IMR-90 (cell line): ENCODE results near the gene POFUT1. TPM values are rescaled to one million over a fixed set of nuclear protein-coding genes. Genes with fewer than 3 reads are reported as not detected.

Experiments
- ATAC-seq: fragments of 200-7000 bp; cut with Tn5 transposase; 2 replicates; pipeline ENCODE4 v1.9.1; 2020; ENCODE audit warnings: low read depth, mild to moderate bottlenecking, moderate library complexity
- BruUV-seq: library from RNA; stranded (reverse); fragments of 400-500 nt; replicated peaks from 2 replicates; lab custom pipeline; 2021; lab: Mats Ljungman, UMichigan
- CTCF ChIA-PET: fragments of 300-600 bp; formaldehyde crosslinking; extraction: SDS; loops from one replicate; lab custom pipeline; 2021; ENCODE audit warnings: antibody characterized with exemption; lab: Yijun Ruan, JAX
- POLR2A ChIA-PET: fragments of 300-600 bp; sonication (Branson Sonifier 250); formaldehyde crosslinking; loops from one replicate; lab custom pipeline; 2022; ENCODE audit warnings: antibody characterized with exemption; ENCODE audit not compliant: unreplicated experiment; lab: Charles Lee
- DNase-seq: peaks from one replicate; pipeline ENCODE4 v3.0.0; 2013
- H2AFZ ChIP-seq: replicated peaks from 2 replicates; pipeline ENCODE3; 2013; ENCODE audit warnings: low read length, mild to moderate bottlenecking; ENCODE audit not compliant: poor library complexity
- H2AK5ac ChIP-seq: 2 replicates; pipeline ENCODE4 v1.6.1; 2013; ENCODE audit warnings: low read depth, low read length, inconsistent platforms
- H2AK9ac ChIP-seq: replicated peaks from 2 replicates; pipeline ENCODE3; 2013; ENCODE audit warnings: mild to moderate bottlenecking, low read depth, low read length, moderate library complexity; ENCODE audit not compliant: poor library complexity
- H2BK120ac ChIP-seq: 2 replicates; pipeline ENCODE4 v1.6.1; 2013; ENCODE audit warnings: low read depth, low read length, inconsistent platforms
- H2BK15ac ChIP-seq: 3 replicates; pipeline ENCODE4 v1.6.1; 2013; ENCODE audit warnings: low read depth, low read length, inconsistent platforms
- H2BK20ac ChIP-seq: 2 replicates; pipeline ENCODE4 v1.6.1; 2013; ENCODE audit warnings: low read depth, mild to moderate bottlenecking, inconsistent platforms, low read length, moderate library complexity
- H2BK5ac ChIP-seq: 2 replicates; pipeline ENCODE4 v1.6.1; 2013; ENCODE audit warnings: mild to moderate bottlenecking, low read depth, low read length, inconsistent platforms; ENCODE audit not compliant: poor library complexity, severe bottlenecking
- H3K14ac ChIP-seq: replicated peaks from 2 replicates; pipeline ENCODE4 v1.6.1; 2013; ENCODE audit warnings: low read depth, low read length, inconsistent platforms
- H3K18ac ChIP-seq: 2 replicates; pipeline ENCODE4 v1.6.1; 2013; ENCODE audit warnings: low read depth, low read length, control low read depth
- H3K23ac ChIP-seq: 2 replicates; pipeline ENCODE4 v1.6.1; 2013; ENCODE audit warnings: low read depth, low read length, inconsistent platforms
- H3K27ac ChIP-seq: 2 replicates; pipeline ENCODE4 v1.5.1; 2013; ENCODE audit warnings: mild to moderate bottlenecking, control low read depth, low read length; ENCODE audit not compliant: insufficient read depth
- H3K27me3 ChIP-seq: 2 replicates; pipeline ENCODE4 v1.6.1; 2013; ENCODE audit warnings: low read length; ENCODE audit not compliant: control insufficient read depth, insufficient read depth
- H3K36me3 ChIP-seq: 2 replicates; pipeline ENCODE4 v1.6.1; 2013; ENCODE audit warnings: low read length, mixed read lengths; ENCODE audit not compliant: control insufficient read depth, insufficient read depth
- H3K4ac ChIP-seq: 2 replicates; pipeline ENCODE4 v1.6.1; 2013; ENCODE audit warnings: low read depth, low read length, inconsistent platforms
- H3K4me1 ChIP-seq: 2 replicates; pipeline ENCODE4 v1.6.1; 2013; ENCODE audit warnings: low read length, mixed read lengths; ENCODE audit not compliant: control insufficient read depth, insufficient read depth
- H3K4me2 ChIP-seq: 2 replicates; pipeline ENCODE4 v1.6.1; 2013; ENCODE audit warnings: low read depth, mild to moderate bottlenecking, control low read depth, low read length, moderate library complexity
- H3K4me3 ChIP-seq: 2 replicates; pipeline ENCODE4 v1.5.1; 2013; ENCODE audit warnings: low read depth, mild to moderate bottlenecking, control low read depth, low read length, moderate library complexity; ENCODE audit not compliant: insufficient read depth
- H3K56ac ChIP-seq: 2 replicates; pipeline ENCODE4 v1.6.1; 2013; ENCODE audit warnings: low read length, inconsistent platforms; ENCODE audit not compliant: insufficient read depth; ENCODE audit errors: extremely low read depth
- H3K79me1 ChIP-seq, 2 experiments: 2 replicates each; pipeline ENCODE4 v1.6.1; 2013; ENCODE audit warnings: low read length in 2 of 2, inconsistent platforms in 1 of 2, low read depth in 1 of 2
- H3K9ac ChIP-seq: 2 replicates; pipeline ENCODE4 v1.6.1; 2013; ENCODE audit warnings: low read depth, low read length, control low read depth
- H3K9me1 ChIP-seq: 2 replicates; pipeline ENCODE4 v1.6.1; 2013; ENCODE audit warnings: low read length, inconsistent platforms; ENCODE audit not compliant: insufficient read depth
- H3K9me3 ChIP-seq: 2 replicates; pipeline ENCODE4 v1.6.1; 2013; ENCODE audit warnings: low read length; ENCODE audit not compliant: control insufficient read depth, insufficient read depth
- H4K20me1 ChIP-seq: 2 replicates; pipeline ENCODE4 v1.6.1; 2013; ENCODE audit warnings: low read length, inconsistent platforms; ENCODE audit not compliant: insufficient read depth
- H4K5ac ChIP-seq: 2 replicates; pipeline ENCODE4 v1.6.1; 2013; ENCODE audit warnings: mild to moderate bottlenecking, low read depth, low read length, control low read depth
- H4K8ac ChIP-seq, 2 experiments: 2 replicates each; pipeline ENCODE4 v1.6.1; 2013; ENCODE audit warnings: low read depth in 2 of 2, low read length in 2 of 2, control low read depth in 1 of 2, inconsistent platforms in 1 of 2
- H4K91ac ChIP-seq: 2 replicates; pipeline ENCODE4 v1.6.1; 2013; ENCODE audit warnings: low read depth, low read length, inconsistent platforms; ENCODE audit not compliant: insufficient read depth
- BHLHE40 ChIP-seq: fragments of 150-350 bp; IDR thresholded peaks from 2 replicates; pipeline ENCODE4 v1.6.1; 2016; ENCODE audit warnings: mild to moderate bottlenecking, low read depth, low read length
- CEBPB ChIP-seq: IDR thresholded peaks from 2 replicates; pipeline ENCODE4 v1.6.1; 2012; ENCODE audit warnings: low read depth, low read length, improper control_type of control experiment
- CHD1 ChIP-seq: IDR thresholded peaks from 2 replicates; pipeline ENCODE4 v1.6.1; 2012; ENCODE audit warnings: low read depth, low read length, improper control_type of control experiment
- FOS ChIP-seq: fragments of 150-350 bp; IDR thresholded peaks from 2 replicates; pipeline ENCODE4 v1.6.1; 2016; ENCODE audit warnings: low read depth, low read length
- MAFK ChIP-seq: IDR thresholded peaks from 2 replicates; pipeline ENCODE4 v1.6.1; 2012; ENCODE audit warnings: low read depth, low read length, improper control_type of control experiment
- MAZ ChIP-seq: IDR thresholded peaks from 2 replicates; pipeline ENCODE4 v1.6.1; 2012; ENCODE audit warnings: low read depth, mild to moderate bottlenecking, low read length, improper control_type of control experiment, moderate library complexity, borderline replicate concordance
- MXI1 ChIP-seq: IDR thresholded peaks from 2 replicates; pipeline ENCODE4 v1.6.1; 2012; ENCODE audit warnings: low read depth, mild to moderate bottlenecking, low read length, moderate library complexity, borderline replicate concordance
- NFE2L2 ChIP-seq: fragments of 150-350 bp; IDR thresholded peaks from 2 replicates; pipeline ENCODE4 v1.6.1; 2016; ENCODE audit warnings: low read depth, mild to moderate bottlenecking, low read length
- RAD21 ChIP-seq: IDR thresholded peaks from 2 replicates; pipeline ENCODE4 v1.6.1; 2012; ENCODE audit warnings: low read length, improper control_type of control experiment
- RCOR1 ChIP-seq: IDR thresholded peaks from 2 replicates; pipeline ENCODE4 v1.6.1; 2012; ENCODE audit warnings: mild to moderate bottlenecking, low read length, improper control_type of control experiment; ENCODE audit not compliant: insufficient replicate concordance
- RFX5 ChIP-seq: IDR thresholded peaks from 2 replicates; pipeline ENCODE4 v1.8.0; 2012; ENCODE audit warnings: low read depth, mild to moderate bottlenecking, low read length, moderate library complexity
- SMC3 ChIP-seq: fragments of 150-350 bp; IDR thresholded peaks from 2 replicates; pipeline ENCODE4 v1.6.1; 2016; ENCODE audit warnings: low read depth, mild to moderate bottlenecking, antibody characterized with exemption, low read length, moderate library complexity
- WGBS, 2 experiments: methylation state at CpG; one replicate each; pipeline versions ENCODE4 v1.1.5 to v1.1.7; 2013; ENCODE audit warnings: missing lambda C conversion rate in 2 of 2; ENCODE audit not compliant: insufficient read length in 1 of 2; ENCODE audit errors: extremely low coverage in 2 of 2; 5-methylcytosine and 5-hydroxymethylcytosine counted together
- dilution Hi-C: fragments of 300-500 bp; cut with HindIII; formaldehyde crosslinking; loops from one replicate; pipeline ENCODE4 v1.14.3; 2018; ENCODE audit warnings: low sequenced_read_pairs; ENCODE audit not compliant: unreplicated experiment
- in situ Hi-C: fragments of 300-500 bp; cut with MboI; formaldehyde crosslinking; loops from 3 replicates; pipeline ENCODE4 v1.14.3; 2019; ENCODE audit warnings: low sequenced_read_pairs, inconsistent platforms, mixed read lengths
- intact Hi-C: fragments of 100-400 bp; cut with micrococcal nuclease; formaldehyde crosslinking; loops from 2 replicates; pipeline ENCODE4 v1.10.0; 2022
- polyA plus RNA-seq, 3 experiments: library from polyadenylated mRNA; depleted of rRNA; stranded (reverse); fragments of >200 nt; gene quantifications; 2 replicates each; pipeline ENCODE4 v1.2.3, GENCODE V29; 2012; ENCODE audit warnings: low replicate concordance in 1 of 3
- total RNA-seq: library from RNA; depleted of rRNA; stranded (reverse); fragments of >200 nt; gene quantifications from 2 replicates; pipeline ENCODE4 v1.2.3, GENCODE V29; 2012
- TF ChIP-seq, protein P1 (sequence below): fragments of 150-350 bp; IDR thresholded peaks from 2 replicates; pipeline ENCODE4 v1.6.1; 2016; ENCODE audit warnings: low read depth, mild to moderate bottlenecking, low read length, moderate library complexity, borderline replicate concordance
- TF ChIP-seq, protein P2 (sequence below): conservative IDR thresholded peaks from 2 replicates; pipeline ENCODE4 v1.5.1; 2012; ENCODE audit warnings: mild to moderate bottlenecking, low read depth, low read length, improper control_type of control experiment

The POFUT1 gene
- total and polyA plus RNA-seq, 2 of the 4 experiments (the other 2 are of a cell fraction): 25.5 to 41.1 TPM

DNA sequence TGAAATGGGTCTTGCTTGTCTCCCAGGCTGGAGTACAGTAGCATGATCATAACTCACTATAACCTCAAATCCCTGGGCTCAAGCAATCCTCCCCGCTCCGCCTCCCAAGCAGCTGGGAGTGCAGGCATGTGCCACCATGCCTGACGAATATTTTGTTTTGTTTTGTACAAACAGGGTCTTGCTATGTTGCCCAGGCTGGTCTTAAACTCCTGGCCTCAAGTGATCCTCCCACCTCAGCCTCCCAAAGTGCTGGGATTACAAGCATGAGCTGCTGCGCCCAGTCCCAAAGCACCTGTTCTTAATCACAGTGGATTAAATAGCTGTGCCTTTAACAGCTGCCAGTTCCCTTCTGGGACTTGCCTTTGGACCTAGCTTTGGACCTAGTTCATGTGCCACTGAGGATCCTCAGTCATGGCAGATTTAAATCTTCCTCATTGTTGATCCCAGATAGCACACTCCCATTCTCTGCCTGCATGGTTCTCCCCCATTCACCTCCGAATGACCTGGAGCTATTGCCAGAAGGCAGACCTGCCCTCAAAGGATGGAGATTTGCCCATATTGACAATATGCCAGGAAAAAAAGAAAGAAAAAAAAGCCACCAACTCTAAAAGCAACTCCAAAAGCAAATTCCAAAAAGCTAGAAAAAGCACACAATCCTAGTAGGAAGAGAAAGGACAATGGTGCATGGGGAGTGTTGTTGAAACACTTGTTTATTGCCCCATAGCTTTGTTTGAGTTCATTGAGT lies 10.6 kb downstream of the POFUT1 start:
- H3K27me3 ChIP-seq: no peaks in the 10 kb centered on the region
- no peak overlapping the region for H3K4me3 ChIP-seq
- H3K4me2 ChIP-seq: no peak overlapping the region
- dilution Hi-C loops: no loop called here
- H4K8ac ChIP-seq: no peak overlapping the region
- in situ Hi-C loops: no loop called here
- H3K9me1 ChIP-seq: peaks cover 11% of the 10 kb centered on the region; the same call in 1 of the 2 replicates
- no peak overlapping the region for H2AK5ac ChIP-seq
- no peak overlapping the region for H2AFZ ChIP-seq
- ATAC-seq (no peak), DNase-seq (no peak)
- no peak overlapping the region for H3K23ac ChIP-seq
- H2BK20ac ChIP-seq: no peak overlapping the region
- peaks cover 3 to 28% of the 10 kb centered on the region in 2 experiments; a peak in 3 of 4 replicates for H3K79me1 ChIP-seq
- H3K14ac ChIP-seq: no peak overlapping the region
- H2BK5ac ChIP-seq: no peak overlapping the region
- H3K4me1 ChIP-seq: no peaks in the 10 kb centered on the region
- CTCF ChIA-PET: no interaction called here
- no peak overlapping the region for H4K91ac ChIP-seq
- H4K5ac ChIP-seq: no peak overlapping the region
- TF ChIP-seq RCOR1 (no peak), CHD1 (no peak), RAD21 (no peak), MXI1 (no peak), MAZ (no peak), FOS (no peak), MAFK (no peak), NFE2L2 (no peak), SMC3 (no peak), CEBPB (no peak), BHLHE40 (no peak), RFX5 (no peak)
- TF ChIP-seq, protein P1, sequence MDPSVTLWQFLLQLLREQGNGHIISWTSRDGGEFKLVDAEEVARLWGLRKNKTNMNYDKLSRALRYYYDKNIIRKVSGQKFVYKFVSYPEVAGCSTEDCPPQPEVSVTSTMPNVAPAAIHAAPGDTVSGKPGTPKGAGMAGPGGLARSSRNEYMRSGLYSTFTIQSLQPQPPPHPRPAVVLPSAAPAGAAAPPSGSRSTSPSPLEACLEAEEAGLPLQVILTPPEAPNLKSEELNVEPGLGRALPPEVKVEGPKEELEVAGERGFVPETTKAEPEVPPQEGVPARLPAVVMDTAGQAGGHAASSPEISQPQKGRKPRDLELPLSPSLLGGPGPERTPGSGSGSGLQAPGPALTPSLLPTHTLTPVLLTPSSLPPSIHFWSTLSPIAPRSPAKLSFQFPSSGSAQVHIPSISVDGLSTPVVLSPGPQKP: no peak
- TF ChIP-seq, protein P2, sequence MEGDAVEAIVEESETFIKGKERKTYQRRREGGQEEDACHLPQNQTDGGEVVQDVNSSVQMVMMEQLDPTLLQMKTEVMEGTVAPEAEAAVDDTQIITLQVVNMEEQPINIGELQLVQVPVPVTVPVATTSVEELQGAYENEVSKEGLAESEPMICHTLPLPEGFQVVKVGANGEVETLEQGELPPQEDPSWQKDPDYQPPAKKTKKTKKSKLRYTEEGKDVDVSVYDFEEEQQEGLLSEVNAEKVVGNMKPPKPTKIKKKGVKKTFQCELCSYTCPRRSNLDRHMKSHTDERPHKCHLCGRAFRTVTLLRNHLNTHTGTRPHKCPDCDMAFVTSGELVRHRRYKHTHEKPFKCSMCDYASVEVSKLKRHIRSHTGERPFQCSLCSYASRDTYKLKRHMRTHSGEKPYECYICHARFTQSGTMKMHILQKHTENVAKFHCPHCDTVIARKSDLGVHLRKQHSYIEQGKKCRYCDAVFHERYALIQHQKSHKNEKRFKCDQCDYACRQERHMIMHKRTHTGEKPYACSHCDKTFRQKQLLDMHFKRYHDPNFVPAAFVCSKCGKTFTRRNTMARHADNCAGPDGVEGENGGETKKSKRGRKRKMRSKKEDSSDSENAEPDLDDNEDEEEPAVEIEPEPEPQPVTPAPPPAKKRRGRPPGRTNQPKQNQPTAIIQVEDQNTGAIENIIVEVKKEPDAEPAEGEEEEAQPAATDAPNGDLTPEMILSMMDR: no peak
- H3K56ac ChIP-seq: no peak overlapping the region
- no peak overlapping the region for H3K4ac ChIP-seq
- H2BK15ac ChIP-seq: no peak overlapping the region
- H3K36me3 ChIP-seq: peaks cover 55% of the 10 kb centered on the region
- BruUV-seq: no TSS peak
- no peak overlapping the region for H2BK120ac ChIP-seq
- no peaks in the 10 kb centered on the region for H4K20me1 ChIP-seq
- H3K9ac ChIP-seq: no peak overlapping the region
- no peaks in the 10 kb centered on the region for H3K9me3 ChIP-seq
- WGBS, 2 experiments: 80% methylated on average over 1 of the region's 5 CpGs; no CpG with 5 or more reads in 1 of the 2 experiments
- POLR2A ChIA-PET: no interaction called here
- H3K27ac ChIP-seq: no peak overlapping the region
- intact Hi-C loops: no loop called here
- no peak overlapping the region for H3K18ac ChIP-seq
- no peak overlapping the region for H2AK9ac ChIP-seq
